HG03442 (cell line): ENCODE measurements around the gene PHYKPL.
A peak's percentile ranks its signal among the peaks of the same experiment; 100 is the strongest.
"Not testable (repeated sequence)": the region's sequence is repeated elsewhere in the genome, so short reads cannot be mapped to it uniquely, and the experiment has no call there.

Source experiments
- ATAC-seq: cut with Tn5 transposase; IDR thresholded peaks from one replicate; pipeline ENCODE4 v1.9.1; 2021; ENCODE audit warnings: mild to moderate bottlenecking, moderate library complexity; ENCODE audit not compliant: unreplicated experiment

Gene PHYKPL

GRCh38 chr5:178208540-178209227, 23.9 kb downstream of the PHYKPL start:
- ATAC-seq = no peak

GRCh38 chr5:178207917-178208280, 24.7 kb downstream of the PHYKPL start:
- no peak for ATAC-seq

DNA sequence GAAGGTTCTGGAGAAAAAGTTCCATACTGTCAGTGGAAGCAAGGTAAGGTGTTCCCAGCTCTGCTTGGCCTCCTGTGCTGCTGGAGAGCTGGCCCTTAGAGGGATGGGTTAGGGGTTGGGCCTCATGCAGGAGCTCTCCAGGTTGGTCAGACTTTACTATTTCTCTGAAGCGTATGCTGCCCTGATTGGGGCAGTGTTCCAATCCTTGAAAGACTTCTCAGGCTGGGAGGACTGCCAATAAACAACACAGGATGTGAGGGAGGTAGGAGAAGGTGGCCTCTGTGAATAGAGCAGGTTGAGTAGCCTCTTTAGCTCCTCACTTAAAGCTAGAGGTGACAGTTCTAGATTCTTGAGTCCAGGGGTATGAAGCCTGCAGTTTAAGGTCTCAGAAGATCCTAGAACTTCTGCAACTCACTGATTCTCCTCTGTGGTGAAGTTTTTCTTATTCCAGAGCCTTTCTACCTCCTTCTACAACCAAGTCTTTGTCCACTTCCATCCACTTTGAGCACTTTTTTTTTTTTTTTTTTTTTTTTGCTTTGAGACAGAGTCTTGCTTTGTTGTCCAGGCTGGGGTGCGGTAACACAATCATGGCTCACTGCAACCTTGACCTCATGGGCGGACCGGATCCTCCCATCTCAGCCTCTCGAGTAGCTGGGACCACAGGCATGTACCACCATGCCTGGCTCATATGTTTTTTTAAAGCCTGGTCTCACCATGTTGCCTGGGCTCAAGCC, 25.3 kb downstream of the PHYKPL start:
- ATAC-seq = no peak

GRCh38 chr5:178206166-178207101, 26.2 kb downstream of the PHYKPL start:
- no peak for ATAC-seq

DNA sequence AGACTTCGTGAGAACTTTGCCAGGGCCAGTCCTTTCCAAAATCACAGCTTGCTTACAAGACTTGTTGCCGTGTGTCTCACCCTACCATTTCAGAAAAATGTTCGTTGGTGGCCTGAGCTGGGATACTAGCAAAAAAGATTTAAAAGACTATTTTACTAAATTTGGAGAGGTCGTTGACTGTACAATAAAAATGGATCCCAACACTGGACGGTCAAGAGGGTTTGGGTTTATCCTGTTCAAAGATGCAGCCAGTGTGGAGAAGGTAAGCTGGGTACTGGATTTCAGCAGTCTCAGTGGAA, 26.9 kb downstream of the PHYKPL start:
- no peak for ATAC-seq

GRCh38 chr5:178204935-178205748, 27.5 kb downstream of the PHYKPL start:
- ATAC-seq = peak; percentile 38

DNA sequence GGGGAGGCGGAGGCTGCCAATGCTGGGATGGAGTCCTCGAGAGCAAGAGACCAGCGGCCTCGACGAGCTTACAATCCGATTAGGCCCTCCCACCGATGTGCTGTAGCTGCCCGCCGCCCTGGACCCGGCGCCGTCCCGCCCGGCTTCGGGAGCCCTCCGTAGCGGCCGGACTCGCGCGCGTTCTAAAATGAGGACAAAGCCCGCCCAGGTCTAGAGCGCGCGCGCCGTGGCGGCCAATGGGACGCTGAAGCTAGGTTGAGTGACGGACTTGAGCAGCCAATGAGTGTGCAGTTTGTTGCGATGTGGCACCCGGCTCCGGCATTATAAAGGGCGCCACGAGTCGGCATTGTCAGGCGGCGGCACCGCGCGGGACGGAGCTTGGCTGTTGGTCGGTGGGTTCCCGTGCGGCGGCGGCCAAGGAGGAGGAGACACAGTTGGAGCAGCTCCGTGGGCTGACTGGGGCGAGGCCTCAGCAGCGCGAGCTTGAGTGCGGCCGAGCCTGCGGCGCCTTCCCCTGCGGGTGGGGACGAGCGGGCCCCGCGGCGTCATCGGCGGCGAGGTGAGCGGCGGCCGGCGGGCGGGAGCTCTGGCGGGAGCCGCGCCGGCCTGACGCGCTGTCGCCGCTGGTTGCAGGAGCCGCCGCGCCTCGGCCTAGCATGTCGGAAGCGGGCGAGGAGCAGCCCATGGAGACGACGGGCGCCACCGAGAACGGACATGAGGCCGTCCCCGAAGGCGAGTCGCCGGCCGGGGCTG, 28.2 kb downstream of the PHYKPL start, which contains the start of gene HNRNPAB:
HNRNPAB (plus strand) TSS at position 352 of the 753 bp plus-strand sequence; CDS start at position 657, 305 bp downstream.
- peak; percentile 82 for ATAC-seq

DNA sequence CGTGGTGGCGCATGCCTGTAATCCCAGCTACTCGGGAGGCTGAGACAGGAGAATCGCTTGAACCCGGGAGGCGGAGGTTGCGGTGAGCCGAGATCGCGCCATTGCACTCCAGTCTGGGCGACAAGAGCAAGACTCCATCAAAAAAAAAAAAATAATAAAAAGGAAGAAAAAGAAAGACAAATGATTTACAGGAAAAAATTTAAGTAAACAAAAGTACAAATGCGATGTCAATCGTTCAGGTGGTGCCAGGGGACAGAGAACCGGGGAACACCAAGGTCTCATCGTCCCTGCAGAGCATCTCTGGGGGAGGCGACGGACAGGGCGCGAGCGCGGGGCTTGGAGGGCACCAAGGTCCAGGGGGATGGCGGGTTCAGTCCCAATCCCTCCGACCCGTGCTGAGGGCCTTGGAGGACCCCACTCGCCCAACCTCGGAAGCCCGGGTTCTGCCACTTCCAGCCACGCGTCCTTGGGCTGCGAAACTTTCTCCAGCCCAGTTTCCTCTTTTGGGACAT, 28.9 kb downstream of the PHYKPL start:
- ATAC-seq = no peak

DNA sequence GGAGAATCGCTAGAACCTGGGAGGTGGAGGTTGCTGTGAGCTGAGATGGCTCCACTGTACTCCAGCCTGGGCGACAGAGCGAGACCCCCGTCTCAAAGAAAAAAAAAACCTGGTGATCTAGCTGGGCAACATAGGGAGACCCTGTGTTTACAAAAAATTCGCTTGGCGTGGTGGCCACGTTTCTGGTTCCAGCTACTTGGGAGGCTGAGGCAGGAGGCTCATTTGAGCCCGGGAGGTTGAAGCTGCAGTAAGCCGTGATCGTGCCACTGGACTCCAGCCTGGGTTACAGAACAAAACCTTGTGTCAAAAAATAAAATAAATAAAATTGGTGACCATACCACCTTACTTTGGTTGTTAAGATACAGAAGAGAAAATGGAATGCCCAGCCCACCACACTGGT, 30.1 kb downstream of the PHYKPL start:
- ATAC-seq = no peak

- ATAC-seq = no peak
Measured at GRCh38 chr5:178201927-178202235, 30.7 kb downstream of the PHYKPL start.

DNA sequence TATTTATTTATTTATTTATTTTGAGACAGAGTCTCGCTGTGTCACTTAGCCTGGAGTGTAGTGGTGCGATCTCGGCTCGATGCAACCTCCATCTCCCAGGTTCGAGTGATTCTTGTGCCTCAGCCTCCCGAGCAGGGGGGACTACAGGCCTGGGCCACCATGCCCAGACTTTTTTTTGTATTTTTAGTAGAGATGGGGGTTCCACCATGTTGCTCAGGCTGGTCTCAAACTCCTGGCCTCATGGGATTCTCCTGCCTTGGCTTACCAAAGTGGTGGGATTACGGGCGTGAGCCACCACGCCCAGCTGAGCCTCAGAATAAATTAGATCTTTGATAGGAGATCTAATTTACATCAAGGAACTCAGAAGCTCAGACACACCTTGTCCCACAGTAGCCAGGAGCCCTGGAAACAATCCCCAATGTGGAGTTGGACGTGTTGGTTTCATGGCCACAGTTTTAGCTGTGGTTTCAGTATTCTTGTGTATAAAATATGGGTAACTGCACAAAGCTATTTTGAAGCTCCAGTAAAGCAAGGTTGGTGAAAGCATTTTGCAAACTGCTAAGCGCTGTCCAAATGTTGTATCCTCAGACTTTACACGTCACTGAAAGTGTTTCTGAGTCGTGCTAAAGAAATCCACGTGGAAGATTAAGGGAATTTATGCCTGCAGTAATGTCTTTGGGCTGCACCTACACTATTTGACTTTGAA, 31.2 kb downstream of the PHYKPL start:
- ATAC-seq = no peak

GRCh38 chr5:178199581-178200434, 32.8 kb downstream of the PHYKPL start:
- ATAC-seq = no peak

- ATAC-seq = no peak
Measured at GRCh38 chr5:178198706-178199105, 33.9 kb downstream of the PHYKPL start.

DNA sequence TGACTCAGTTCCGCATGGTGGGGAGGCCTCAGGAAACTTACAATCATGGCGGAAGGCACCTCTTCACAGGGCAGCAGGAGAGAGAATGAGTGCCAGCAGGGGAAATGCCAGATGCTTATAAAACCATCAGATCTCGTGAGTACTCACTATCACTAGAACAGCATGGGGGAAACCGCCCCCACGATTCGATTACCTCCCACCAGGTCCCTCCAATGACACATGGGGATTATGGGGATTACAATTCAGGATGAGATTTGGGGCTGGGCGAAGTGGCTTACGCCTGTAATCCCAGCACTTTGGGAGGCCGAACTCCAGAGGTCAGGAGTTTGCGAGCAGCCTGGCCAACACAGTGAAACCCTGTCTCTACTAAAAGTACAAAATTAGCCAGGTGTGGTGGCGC, 34.5 kb downstream of the PHYKPL start:
- ATAC-seq = not testable (repeated sequence)

DNA sequence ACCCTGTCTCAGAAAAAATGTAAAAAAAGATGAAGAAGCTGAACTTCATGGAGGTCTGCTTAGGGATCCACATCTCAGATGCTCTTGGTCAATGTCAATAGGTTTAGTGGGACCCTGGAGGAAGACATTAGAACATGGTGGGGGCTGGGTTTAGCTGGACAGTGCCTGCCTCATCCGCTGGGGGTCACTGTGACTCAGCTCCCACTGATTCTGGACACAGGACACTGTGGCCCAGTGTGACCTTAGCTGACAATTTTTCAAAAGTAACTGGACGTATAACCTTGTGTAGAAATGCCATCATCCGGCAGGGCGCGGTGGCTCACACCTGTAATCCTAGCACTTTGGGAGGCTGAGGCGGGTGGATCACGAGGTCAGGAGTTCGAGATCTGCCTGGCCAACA, 35.6 kb downstream of the PHYKPL start:
- ATAC-seq = no peak

DNA sequence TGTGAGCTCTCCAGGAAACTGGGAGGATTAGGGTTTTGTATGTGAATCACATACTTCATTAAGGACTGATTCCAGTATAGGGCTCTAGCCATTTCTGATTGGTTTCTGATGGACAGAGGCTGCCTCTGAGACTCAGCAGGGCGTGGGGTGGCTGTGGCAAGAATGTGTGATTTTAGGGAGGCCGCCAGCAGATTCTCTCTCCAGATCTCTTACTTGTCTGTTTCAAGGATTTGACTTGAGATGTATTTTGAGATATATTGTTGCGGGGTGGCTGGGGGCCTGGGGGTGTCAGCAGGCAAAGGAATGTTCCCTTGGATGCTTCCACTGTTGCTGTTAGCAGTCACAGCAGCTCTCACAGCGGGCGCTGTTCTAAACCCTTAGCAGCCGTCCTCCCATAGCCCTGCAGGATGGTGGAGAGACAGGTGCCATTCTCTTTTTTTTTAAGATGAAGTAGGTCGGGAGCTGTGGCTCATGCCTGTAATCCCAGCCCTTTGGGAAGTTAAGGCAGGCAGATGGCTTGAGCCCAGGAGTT, 36.3 kb downstream of the PHYKPL start:
- no peak for ATAC-seq

GRCh38 chr5:178194026-178194425, 38.6 kb downstream of the PHYKPL start:
- no peak for ATAC-seq

- ATAC-seq = no peak
Measured at GRCh38 chr5:178193251-178193809, 39.3 kb downstream of the PHYKPL start.
